RKO (cell line): Measurements from ENCODE around the gene AQP12A.
"Not testable (repeated sequence)": the region's sequence is repeated elsewhere in the genome, so short reads cannot be mapped to it uniquely, and the experiment has no call there.

Experiments
- DNase-seq: peaks from one replicate; pipeline ENCODE4 v3.0.0-alpha.2; 2016; ENCODE audit warnings: low spot score

The AQP12A gene

GRCh38 chr2:240659883-240660282 lies 31.8 kb upstream of the AQP12A start:
- DNase-seq = not testable (repeated sequence)

- DNase-seq = no peak
Measured at GRCh38 chr2:240662681-240663080, 29.0 kb upstream of the AQP12A start.

GRCh38 chr2:240663546-240664190 lies 28.0 kb upstream of the AQP12A start:
- DNase-seq = peak; percentile 4

GRCh38 chr2:240664622-240665021 lies 27.0 kb upstream of the AQP12A start:
- no peak for DNase-seq

- no peak for DNase-seq
Measured at GRCh38 chr2:240670402-240670801, 21.3 kb upstream of the AQP12A start.

GRCh38 chr2:240670950-240671349 lies 20.7 kb upstream of the AQP12A start:
- no peak for DNase-seq

GRCh38 chr2:240672076-240672700 lies 19.5 kb upstream of the AQP12A start:
- no peak for DNase-seq

GRCh38 chr2:240672701-240673190 lies 18.9 kb upstream of the AQP12A start:
- no peak for DNase-seq

GRCh38 chr2:240674461-240675184 lies 17.0 kb upstream of the AQP12A start:
- DNase-seq = not testable (repeated sequence)

GRCh38 chr2:240675345-240675744 lies 16.3 kb upstream of the AQP12A start:
- not testable (repeated sequence) for DNase-seq

GRCh38 chr2:240678043-240678442 lies 13.6 kb upstream of the AQP12A start:
- not testable (repeated sequence) for DNase-seq

GRCh38 chr2:240678909-240679308 lies 12.8 kb upstream of the AQP12A start:
- not testable (repeated sequence) for DNase-seq

- DNase-seq = not testable (repeated sequence)
Measured at GRCh38 chr2:240680185-240680584, 11.5 kb upstream of the AQP12A start.

GRCh38 chr2:240682431-240683224 lies 9.0 kb upstream of the AQP12A start, which contains the start of gene AQP12B:
AQP12B (minus strand) TSS chr2:240682885; CDS start chr2:240682837, 48 bp downstream.
- DNase-seq = not testable (repeated sequence)

- DNase-seq = not testable (repeated sequence)
Measured at GRCh38 chr2:240683329-240683979, 8.2 kb upstream of the AQP12A start.

- DNase-seq = not testable (repeated sequence)
Measured at GRCh38 chr2:240683980-240684728, 7.5 kb upstream of the AQP12A start.

GRCh38 chr2:240685771-240686371 lies 5.8 kb upstream of the AQP12A start:
- no peak for DNase-seq

GRCh38 chr2:240686460-240686859 lies 5.2 kb upstream of the AQP12A start:
- no peak for DNase-seq

GRCh38 chr2:240687045-240687740 lies 4.5 kb upstream of the AQP12A start:
- no peak for DNase-seq
